Activated CD8-positive, alpha-beta T cell treated with anti-CD3 and anti-CD28 coated beads for 36 hours (primary cell): ENCODE measurements around the gene WDR20. TPM values are rescaled to one million over a fixed set of nuclear protein-coding genes. Genes with fewer than 3 reads are reported as not detected.

Source experiments
- ATAC-seq: fragments of 200-7000 bp; cut with Tn5 transposase; one replicate; pipeline ENCODE4 v1.10.0; 2021; ENCODE audit warnings: mild to moderate bottlenecking, moderate library complexity
- CTCF ChIA-PET: fragments of 350-600 bp; sonication (Branson Sonifier 250); formaldehyde crosslinking; loops from one replicate; lab custom pipeline; 2021; ENCODE audit warnings: antibody characterized with exemption; lab: Charles Lee
- POLR2A ChIA-PET: fragments of 350-600 bp; sonication (Branson Sonifier 250); formaldehyde crosslinking; loops from one replicate; lab custom pipeline; 2021; ENCODE audit warnings: antibody characterized with exemption; lab: Charles Lee
- DNase-seq: peaks from one replicate; pipeline ENCODE4 v3.0.0-alpha.2; 2020
- H3K27ac Mint-ChIP-seq: one replicate; pipeline ENCODE4 v1.8.0; 2021; ENCODE audit warnings: mild to moderate bottlenecking, mixed read lengths
- H3K27me3 Mint-ChIP-seq: one replicate; pipeline ENCODE4 v1.8.0; 2021; ENCODE audit warnings: mixed read lengths
- H3K36me3 Mint-ChIP-seq: one replicate; pipeline ENCODE4 v1.8.0; 2021; ENCODE audit warnings: low read depth, mixed read lengths
- H3K4me1 Mint-ChIP-seq: one replicate; pipeline ENCODE4 v1.8.0; 2021; ENCODE audit warnings: low read depth, mixed read lengths
- H3K4me3 Mint-ChIP-seq: one replicate; pipeline ENCODE4 v1.8.0; 2021; ENCODE audit warnings: mild to moderate bottlenecking, moderate library complexity, mixed read lengths
- H3K9me3 Mint-ChIP-seq: one replicate; pipeline ENCODE4 v1.8.0; 2021; ENCODE audit warnings: mixed read lengths
- intact Hi-C: fragments of 100-400 bp; cut with micrococcal nuclease; formaldehyde crosslinking; loops from one replicate; pipeline ENCODE4 v1.10.0; 2022
- total RNA-seq, 2 experiments: library from RNA; stranded (reverse); gene quantifications; one replicate each; pipeline ENCODE4 v1.2.3, GENCODE V29; 2021
- TF ChIP-seq, protein P1 (sequence below): fragments of 200-600 bp; IDR thresholded peaks from one replicate; pipeline ENCODE4 v1.8.0; 2022; ENCODE audit warnings: antibody characterized with exemption, mild to moderate bottlenecking

The WDR20 gene
- total RNA-seq, 2 experiments from 2014 or later, result 18.5 to 21.6 TPM

DNA sequence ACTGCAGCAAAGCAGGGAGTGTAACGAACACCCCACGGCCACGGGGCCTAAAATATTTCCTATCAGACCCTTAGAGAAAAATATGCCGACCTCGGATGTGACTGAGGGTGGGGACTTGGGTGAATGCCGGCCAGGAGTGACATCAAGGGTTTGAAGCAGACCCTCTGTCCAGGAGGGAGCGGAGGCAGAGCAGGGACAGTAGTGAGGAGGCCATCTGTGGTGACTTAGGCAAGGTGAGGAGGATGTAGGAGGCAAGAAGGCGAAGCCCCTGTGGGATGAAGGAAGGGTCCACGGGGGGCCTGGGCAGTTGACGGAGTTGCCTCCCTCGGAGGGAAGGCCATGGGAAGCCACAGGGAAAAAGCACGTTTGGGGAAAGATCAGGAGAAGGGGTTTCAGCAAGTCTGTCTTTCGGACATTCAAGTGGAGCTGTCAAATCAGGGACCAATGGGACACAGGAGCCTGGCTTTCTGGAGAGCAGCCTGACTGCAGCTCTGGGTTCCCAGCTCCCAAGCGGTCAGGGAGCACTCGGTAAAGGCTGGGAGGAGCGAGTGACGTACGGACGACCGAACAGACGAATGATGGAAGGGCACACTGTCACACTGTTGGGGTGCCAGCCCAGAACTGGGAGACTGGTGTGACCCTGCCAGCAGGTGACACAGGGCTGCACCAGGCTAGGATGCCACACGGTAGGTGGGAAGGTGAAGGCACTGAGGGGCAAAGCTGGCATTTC, 90.9 kb downstream of the WDR20 start:
- TF ChIP-seq, protein P1, sequence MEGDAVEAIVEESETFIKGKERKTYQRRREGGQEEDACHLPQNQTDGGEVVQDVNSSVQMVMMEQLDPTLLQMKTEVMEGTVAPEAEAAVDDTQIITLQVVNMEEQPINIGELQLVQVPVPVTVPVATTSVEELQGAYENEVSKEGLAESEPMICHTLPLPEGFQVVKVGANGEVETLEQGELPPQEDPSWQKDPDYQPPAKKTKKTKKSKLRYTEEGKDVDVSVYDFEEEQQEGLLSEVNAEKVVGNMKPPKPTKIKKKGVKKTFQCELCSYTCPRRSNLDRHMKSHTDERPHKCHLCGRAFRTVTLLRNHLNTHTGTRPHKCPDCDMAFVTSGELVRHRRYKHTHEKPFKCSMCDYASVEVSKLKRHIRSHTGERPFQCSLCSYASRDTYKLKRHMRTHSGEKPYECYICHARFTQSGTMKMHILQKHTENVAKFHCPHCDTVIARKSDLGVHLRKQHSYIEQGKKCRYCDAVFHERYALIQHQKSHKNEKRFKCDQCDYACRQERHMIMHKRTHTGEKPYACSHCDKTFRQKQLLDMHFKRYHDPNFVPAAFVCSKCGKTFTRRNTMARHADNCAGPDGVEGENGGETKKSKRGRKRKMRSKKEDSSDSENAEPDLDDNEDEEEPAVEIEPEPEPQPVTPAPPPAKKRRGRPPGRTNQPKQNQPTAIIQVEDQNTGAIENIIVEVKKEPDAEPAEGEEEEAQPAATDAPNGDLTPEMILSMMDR, result no peak
- no peaks in the 10 kb centered on the region for H3K9me3 Mint-ChIP-seq
- H3K36me3 Mint-ChIP-seq, result no peaks in the 10 kb centered on the region
- DNase-seq, result no peak
- ChIA-PET CTCF (interaction anchor here (1.1 kb wide), 1 partner anchor 84 kb away, joined by 3 read pairs; no protein-coding TSS in a partner anchor), POLR2A (no interaction called here)
- no peak overlapping the region for H3K27ac Mint-ChIP-seq
- H3K4me3 Mint-ChIP-seq, result no peak overlapping the region
- H3K27me3 Mint-ChIP-seq, result no peaks in the 10 kb centered on the region
- intact Hi-C loops, result no loop called here
- H3K4me1 Mint-ChIP-seq, result no peaks in the 10 kb centered on the region
- ATAC-seq, result no peak

DNA sequence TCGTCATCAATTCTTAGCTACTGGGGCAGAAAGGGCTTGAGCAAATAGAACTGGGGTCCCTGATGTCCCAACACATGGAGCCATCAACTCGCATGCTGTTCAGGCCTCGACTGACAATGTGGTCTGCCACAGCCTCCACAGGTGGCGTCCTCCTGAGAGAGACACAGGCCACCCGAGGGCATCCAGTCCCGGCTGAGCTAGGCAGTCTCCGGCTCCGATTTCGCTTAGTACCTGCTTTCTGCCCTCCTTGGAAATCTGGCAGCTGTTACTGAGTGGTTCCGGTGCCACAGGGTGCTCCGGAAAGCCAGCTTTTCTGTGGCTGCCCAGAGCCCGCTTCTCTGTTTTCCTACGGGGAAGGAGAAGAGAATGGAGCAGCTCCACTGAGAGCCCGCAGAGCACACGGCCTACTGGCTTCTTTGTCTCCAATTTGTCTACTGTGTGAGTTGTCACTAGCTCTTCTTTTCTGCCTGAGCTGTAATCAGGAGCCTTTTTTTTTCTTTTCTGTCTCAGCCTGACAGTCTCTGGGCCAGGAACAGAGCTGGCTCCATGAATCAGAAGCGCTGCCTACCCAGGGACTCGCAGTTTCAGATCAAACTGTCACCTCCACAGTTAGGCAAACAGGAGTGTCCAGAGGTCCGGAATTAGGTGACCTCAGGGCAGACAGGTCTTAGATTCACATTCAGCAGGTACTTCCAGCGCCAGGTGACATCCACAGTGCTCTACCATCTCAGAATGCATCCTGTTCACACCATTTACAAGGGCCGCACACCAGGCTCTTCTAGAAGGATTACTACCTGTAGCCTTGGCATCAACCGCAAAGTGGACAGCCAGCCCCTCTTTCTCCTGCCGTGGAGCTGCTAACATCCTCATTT, 92.0 kb downstream of the WDR20 start:
- CTCF ChIA-PET, result interaction anchor here (1.1 kb wide), 1 partner anchor 83 kb away, joined by 3 read pairs; no protein-coding TSS in a partner anchor
- POLR2A ChIA-PET, result interaction anchor here (1.1 kb wide), 1 partner anchor 9 kb away, joined by 4 read pairs; no protein-coding TSS in a partner anchor
- H3K4me3 Mint-ChIP-seq, result no peak overlapping the region
- TF ChIP-seq, protein P1, result no peak
- H3K27me3 Mint-ChIP-seq, result no peaks in the 10 kb centered on the region
- DNase-seq (no peak), ATAC-seq (no peak)
- H3K4me1 Mint-ChIP-seq, result no peaks in the 10 kb centered on the region
- H3K36me3 Mint-ChIP-seq, result no peaks in the 10 kb centered on the region
- no peaks in the 10 kb centered on the region for H3K9me3 Mint-ChIP-seq
- H3K27ac Mint-ChIP-seq, result no peak overlapping the region
- intact Hi-C loops, result no loop called here

DNA sequence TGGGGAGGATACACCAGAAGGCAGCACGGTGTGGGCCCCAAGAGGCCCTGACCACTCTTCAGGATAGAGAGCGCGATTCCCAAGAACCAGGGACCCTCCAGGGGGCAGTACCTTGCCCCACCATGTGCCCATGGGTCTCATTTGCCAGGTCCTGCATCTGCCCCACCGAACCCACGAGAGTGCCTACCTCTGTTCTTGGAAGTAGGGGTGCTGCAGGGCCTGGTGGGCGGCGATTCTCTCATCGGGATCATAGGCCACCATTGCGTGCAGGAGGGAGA, 92.6 kb downstream of the WDR20 start:
- Mint-ChIP-seq H3K27ac (no peak overlapping the region), H3K36me3 (no peaks in the 10 kb centered on the region), H3K4me1 (no peaks in the 10 kb centered on the region), H3K9me3 (no peaks in the 10 kb centered on the region), H3K4me3 (no peak overlapping the region), H3K27me3 (no peaks in the 10 kb centered on the region)
- ATAC-seq (no peak), DNase-seq (no peak)
- intact Hi-C loops, result no loop called here
- TF ChIP-seq, protein P1, result no peak
- CTCF ChIA-PET, result no interaction called here
- POLR2A ChIA-PET, result interaction anchor here (1.1 kb wide), 1 partner anchor 10 kb away, joined by 4 read pairs; no protein-coding TSS in a partner anchor

DNA sequence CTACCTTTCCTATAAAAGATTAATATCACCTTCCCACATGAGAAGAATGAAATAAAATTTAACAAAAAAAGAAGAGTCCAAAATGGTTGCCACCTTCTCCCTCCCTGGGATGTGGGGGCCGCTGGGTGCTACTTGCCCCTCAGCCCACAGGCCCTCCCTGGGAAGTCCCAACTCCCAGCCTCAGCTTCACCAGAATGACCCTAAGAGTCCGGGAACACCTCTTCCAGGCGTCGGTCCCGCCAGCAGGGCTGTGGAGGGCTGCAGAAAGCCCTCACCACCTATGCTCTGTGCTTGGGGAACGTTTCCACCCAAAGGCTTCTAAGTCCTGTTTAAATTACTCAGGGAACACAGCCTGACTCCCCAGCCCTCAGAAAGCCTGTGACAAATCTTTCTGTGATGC, 93.4 kb downstream of the WDR20 start:
- intact Hi-C loops, result no loop called here
- Mint-ChIP-seq H3K27me3 (no peaks in the 10 kb centered on the region), H3K9me3 (no peaks in the 10 kb centered on the region), H3K4me1 (no peaks in the 10 kb centered on the region), H3K4me3 (no peak overlapping the region), H3K27ac (no peak overlapping the region), H3K36me3 (no peaks in the 10 kb centered on the region)
- ChIA-PET POLR2A (no interaction called here), CTCF (interaction anchor here (0.8 to 1.5 kb wide), 2 partner anchors 81 to 205 kb away, joined by 3 to 9 read pairs; no protein-coding TSS in a partner anchor)
- ATAC-seq (no peak), DNase-seq (no peak)
- TF ChIP-seq, protein P1, result no peak
